HG02943 (cell line): Measurements from ENCODE around the gene GPAM.
"Not testable (repeated sequence)": the region's sequence is repeated elsewhere in the genome, so short reads cannot be mapped to it uniquely, and the experiment has no call there.

Source experiments
- ATAC-seq: cut with Tn5 transposase; IDR thresholded peaks from one replicate; pipeline ENCODE4 v1.9.1; 2021; ENCODE audit warnings: mild to moderate bottlenecking, low read depth, moderate library complexity; ENCODE audit not compliant: unreplicated experiment

Gene GPAM

DNA sequence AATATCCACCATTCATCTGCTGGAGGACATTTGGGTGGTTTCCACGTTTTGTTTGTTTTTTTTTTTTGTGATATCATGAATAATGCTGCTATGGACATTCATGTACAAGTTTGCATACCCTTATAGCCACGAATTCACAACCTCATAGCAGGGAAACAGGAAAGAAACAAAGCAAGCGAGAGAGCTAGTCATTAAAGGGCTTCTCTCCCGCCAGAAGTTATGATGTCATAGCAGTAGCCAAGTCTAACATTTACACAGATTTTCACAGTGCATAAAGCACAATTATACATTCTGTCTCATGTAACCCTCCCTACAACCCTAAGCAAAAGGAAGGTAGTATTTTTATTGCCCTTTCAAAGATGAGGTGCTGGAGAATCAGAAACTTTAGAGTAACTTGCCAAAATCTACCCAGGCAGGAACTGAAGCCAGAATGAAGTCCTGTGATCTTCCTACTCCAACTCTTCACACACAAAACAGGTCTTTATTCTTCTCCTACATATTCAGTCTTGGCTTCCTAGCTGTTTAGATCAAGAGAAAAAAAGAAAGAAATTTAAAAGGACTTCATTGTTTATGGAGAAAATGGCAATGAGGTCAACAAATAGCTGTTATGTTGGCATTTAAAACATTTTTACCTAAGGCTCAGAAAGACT, 33.9 kb upstream of the GPAM start:
- ATAC-seq = no peak

DNA sequence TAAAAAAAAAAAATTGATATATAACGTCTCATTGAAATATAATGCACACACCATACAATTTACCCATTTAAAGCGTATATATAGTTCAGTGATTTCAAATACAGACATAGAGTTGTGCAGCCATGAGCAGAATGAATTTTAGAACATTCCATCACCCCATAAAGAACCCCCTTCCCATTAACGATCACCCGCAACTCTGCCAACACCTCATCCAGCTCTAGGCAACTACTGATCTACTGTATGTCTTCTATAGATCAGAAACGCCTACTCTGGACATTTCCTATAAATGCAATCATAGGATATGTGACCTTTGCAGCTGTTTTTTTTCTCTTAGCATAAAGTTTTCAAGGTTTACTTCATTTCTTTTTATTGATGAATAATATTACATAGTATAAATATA, 33.4 kb upstream of the GPAM start:
- ATAC-seq = no peak

DNA sequence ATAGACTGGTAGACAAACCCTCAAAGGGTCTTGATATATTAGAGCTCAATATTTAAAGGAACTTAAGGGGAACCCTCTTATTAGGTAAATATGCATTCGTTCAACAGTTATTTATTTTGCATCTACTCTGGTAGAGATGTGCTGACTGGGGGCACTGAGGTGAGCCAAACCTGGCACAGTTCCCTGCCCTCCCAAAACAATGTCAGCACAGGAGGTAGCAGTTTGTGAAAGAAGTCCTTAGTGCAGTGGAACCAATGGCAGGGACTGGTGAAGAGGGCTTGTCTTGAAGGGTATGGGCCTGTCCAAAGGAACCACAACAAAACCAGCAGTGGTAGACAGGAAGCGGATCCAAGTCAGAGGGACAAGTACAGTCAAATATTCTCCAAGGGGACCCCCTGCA, 32.6 kb upstream of the GPAM start:
- no peak for ATAC-seq

DNA sequence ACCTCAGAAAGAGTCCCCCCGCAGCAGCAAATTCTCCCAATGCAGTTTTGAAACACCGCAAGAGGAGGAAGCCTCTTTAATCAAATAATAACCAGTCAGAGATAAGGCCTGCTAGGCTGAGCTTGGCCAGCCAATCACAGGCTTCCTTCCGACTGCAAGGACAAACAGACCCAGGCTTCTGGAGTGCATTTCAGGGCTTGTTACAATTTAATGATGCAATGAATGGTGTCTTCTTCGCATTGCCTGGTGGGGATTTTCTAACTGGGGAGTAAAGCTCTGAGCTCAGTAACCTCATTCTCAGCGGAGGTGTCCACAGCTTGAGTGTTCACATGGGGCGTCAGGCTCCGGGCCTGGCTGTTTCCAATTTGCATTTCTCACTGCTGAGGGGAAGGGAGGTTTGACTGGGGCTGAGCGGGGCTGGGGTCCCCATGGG, 31.8 kb upstream of the GPAM start:
- ATAC-seq = no peak

DNA sequence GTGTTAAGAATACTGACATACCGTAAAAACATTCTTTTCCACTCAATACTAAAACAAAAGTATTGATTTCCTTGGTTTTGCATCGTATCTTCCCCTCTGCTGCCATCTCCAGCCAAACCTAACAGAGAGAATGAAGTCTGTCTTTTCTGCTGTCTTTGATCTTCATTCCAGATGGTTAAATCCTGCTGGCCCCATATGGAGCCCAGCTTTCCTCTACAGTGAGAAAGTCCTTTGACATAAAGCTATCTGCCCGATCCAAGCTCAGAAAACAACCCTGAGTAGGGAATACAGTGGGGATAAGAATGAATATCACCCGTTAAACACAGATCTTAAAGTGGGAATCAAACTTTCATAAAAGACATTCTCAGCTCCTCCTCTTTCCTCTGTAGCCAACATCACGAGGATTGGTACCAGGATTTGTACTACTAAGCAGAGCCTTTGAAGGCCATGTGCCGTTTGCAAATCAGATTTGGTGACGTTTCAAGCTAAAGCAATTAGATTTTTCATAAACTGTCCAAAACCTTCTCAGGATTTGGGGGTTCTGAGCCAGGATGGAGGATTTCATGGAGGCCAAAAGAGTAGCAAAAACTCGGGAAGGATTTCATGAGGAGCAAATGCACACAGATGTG, 30.8 kb upstream of the GPAM start:
- ATAC-seq = no peak

DNA sequence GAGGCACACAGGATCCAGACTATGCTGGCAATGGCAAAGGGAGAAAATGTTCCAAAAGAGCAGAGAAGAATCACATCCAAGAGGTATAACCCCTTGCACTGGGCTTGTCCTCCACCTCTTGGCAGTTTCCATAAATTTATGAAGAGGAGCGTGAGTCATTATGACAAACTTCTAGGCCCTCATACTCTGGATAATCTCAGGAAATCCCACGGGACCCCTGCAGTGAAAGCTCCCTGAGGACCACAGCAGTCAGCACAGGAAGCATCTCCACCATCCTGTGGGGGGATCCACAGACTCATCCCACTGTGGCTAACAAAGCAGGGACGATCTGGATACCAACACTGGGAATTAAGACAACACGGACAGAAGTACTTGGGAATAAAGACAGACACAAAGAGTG, 30.3 kb upstream of the GPAM start:
- no peak for ATAC-seq

DNA sequence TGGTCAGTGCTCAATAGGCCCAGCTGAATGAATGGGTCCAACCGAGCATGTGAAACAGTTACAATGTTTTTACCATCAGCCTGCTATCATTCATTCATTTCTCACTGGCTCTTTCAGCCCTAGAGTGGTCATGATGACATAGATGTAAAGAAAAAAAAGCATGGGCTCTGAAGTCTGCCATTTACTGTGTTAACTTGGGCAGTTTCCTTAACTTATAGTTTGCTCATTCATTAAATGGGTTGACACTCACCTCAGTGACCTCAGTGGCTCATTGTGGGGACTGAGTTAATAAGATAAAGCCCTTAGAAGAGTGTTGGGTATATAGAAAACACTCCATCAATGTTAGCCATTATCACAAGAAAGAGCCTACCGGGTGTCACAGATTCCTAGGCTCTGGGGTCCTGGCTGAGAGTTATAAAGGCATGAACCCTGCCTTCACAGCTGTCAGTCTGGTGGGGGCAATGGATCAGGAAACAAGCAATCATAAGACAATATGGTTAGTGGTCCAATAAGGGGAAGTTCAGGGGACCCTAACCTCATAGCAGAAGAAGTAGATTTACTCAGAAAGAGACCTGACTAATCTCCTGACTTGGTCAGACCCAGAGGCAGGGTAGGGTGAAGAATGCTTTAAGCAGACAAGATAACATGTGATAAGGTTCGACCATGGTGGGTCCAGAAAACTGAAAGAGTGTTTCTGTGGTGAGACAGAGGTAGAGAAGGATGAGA, 29.7 kb upstream of the GPAM start:
- no peak for ATAC-seq

DNA sequence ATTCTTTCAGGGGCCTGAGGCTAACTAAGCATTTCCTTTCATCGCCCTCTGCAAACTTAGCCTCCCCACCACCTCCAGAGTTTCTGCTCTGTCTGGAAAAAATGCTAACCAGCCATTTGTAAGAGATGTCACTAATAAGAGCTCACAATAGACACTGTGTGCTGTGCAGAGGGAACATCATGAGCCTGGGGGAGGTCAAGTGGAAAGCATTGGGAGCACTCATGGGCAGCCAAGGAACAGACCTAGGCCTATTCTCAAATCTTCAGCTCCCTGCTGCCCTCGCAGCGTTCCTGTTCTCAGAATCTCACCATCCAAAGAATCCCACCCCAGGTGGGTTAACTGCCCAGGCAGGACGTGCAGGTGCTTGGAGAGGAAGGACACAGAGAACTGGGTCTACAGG, 27.1 kb upstream of the GPAM start:
- no peak for ATAC-seq

DNA sequence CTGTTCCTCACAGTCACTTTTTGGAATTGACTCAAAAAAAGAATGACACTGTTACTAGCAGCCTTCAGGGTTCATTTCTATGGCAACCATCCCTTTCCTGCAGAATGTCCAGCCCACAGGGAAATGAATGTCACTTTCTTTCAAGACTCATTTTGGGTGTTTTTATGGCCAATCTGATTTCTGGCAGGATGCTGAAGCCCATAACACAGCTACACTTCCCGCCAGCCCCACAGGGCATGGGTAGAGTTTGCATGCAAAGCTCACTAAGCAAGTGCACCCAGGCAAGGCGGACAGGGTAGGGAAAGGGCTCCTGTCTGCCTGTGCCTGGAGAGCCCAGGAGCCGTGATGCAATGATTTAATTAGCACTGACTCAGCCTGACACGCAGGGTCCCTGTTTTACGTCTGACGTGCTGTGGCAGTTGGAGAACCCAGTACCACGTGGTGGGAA, 26.1 kb upstream of the GPAM start:
- ATAC-seq = no peak

DNA sequence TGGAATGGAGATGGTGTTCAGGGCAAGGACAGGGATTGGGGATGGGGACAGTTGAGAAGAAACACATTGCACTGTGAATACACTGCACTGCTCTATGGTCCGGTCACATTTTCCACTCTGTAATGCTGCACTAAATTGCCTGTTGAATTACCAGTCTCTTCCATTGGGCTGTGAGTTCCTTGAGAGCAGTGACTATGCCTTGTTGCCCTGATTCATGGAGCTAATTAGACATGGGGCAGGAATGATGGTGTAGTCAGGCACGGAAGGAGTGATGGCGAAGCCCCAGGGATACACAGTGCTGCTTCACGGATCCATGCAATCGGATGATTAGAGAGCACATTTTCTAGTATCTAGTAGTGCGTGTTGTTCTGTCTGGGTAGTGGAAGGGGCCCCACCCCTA, 25.4 kb upstream of the GPAM start:
- ATAC-seq = no peak

DNA sequence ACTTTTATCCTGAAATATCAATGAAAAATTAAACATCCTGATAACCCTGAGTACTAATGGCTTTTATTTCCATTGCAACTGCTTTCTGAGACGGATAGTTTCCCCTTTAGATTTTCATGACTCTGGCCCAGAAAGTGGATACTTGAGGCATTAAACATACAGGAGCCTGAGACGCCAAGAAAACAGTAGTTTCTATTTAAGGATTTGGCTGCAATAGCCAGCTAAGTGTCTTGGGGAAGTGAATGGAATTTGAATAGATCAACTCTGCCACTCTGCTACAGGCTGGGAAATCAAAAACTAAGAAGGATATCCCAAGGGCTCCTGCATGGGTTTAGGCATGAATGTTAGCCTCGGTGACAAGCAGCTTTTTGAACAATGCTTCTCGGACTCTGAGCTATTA, 24.7 kb upstream of the GPAM start:
- no peak for ATAC-seq

DNA sequence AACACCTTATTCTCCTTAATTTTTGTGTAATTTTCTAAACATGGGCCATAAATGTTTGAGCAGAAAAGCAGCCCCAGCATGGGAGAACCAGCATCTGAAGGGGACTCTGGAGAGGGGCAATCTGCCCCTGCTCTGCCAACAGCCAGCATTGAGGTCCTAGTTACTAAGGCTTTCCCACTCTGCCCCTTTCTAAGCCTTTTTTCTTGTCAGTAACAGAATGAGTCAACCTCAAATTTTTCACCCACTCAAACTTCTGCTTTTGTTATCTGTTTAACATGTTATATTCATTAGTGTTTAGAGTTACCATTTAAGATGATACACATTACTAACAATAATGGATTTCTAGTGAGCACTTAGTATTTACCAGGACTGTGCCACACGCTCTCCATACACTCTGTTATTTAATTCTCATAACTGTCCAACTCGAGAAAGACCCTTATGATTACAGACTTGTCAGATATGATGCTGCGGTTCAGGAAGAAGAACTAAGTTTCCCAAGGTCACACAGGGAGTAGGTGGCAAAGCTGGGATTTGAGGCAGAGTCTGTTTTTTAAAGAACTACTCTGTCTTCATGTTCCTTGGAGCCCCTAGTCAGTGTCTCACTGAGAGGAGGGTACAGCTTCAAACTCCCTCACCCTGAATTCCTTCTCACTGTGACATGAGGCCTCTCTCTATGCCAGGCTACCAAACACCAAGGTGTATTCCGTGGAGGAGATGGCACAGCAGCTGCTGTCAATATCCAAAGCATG, 19.9 kb upstream of the GPAM start:
- peak; percentile 71 for ATAC-seq

DNA sequence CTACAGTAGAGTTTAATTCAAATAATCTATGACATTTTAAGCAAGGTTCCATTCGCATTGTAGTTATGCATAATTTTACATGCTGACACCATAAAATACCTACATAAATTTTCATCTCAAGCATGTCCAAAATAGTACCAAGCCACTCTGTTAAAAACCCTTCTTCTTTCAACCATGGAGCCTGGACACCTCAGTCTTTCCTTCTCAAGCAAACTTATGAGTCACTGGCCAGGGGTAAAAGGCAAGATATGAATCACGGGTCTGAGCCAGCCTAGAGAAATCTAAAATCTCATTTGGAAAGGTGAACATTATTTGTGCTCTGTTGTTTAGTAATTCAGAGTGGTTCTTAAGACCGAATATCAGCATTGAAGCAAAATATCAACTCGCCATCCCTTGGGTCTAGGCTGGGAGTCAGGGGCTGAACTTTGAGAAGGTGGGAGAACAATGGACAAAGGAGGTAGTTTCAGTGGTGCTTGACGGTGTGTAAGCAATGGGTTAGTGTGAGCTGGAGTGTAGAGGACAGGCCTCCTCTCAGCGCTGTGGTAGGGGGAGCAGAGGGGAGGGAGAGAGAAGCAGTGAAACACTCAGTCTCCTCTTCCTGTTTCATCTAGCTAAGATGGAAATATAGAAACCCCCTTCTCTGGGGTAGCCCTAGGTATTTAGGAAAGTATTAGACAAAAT, 19.1 kb upstream of the GPAM start:
- peak; percentile 65 for ATAC-seq

DNA sequence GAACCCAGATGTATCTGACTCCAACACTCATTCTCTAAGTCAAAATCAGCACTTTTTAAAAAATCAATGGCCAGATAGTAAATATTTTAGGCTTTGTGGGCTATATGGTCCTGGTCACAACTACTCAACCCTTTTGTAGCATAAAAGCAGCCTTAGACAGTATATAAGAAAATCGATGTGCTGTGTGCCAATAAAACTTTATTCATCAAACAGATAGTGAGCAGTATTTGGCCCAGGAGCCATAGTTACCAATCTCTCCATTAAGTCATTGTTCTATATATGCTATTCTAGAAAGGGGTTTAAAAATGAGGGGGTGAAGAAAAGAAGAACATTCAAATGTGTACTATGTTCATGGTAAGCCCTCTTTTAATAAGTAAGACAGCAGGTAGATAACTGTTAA, 18.5 kb upstream of the GPAM start:
- no peak for ATAC-seq

DNA sequence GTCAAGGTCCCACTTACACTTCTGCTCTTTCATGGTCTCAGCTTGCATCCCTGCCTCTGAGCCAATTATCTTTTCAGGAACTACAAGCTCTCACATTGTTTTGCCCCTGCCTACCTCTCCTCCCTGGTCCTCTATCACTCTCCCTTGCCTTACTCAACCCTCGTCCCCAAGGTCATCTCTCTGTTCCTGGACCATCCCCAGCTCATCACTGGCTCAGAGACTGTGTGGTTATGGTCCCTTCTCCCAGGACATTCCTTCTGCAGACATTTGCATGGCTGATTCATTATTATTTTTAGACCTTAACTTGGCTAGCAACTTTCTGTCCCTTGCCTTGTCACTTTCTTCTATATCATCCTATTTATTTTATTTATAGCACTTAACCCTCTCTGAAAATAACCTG, 17.8 kb upstream of the GPAM start:
- ATAC-seq = no peak

DNA sequence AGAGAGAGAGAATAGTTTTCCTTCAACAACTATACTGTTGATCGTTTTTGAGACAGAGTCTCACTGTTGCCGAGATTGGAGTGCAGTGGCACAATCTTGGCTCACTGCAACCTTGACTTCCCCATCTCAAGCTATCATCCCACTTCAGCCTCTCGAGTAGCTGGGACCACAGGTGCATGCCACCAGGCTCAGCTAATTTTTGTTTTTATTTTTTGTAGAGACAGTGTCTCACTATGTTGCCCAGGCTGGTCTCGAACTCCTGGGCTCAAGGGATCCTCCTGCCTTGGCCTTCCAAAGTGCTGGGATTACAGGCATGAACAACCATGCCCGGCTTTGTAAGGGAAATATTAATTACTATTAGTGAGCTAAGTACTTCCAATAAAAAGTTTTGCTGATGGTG, 16.7 kb upstream of the GPAM start:
- not testable (repeated sequence) for ATAC-seq

DNA sequence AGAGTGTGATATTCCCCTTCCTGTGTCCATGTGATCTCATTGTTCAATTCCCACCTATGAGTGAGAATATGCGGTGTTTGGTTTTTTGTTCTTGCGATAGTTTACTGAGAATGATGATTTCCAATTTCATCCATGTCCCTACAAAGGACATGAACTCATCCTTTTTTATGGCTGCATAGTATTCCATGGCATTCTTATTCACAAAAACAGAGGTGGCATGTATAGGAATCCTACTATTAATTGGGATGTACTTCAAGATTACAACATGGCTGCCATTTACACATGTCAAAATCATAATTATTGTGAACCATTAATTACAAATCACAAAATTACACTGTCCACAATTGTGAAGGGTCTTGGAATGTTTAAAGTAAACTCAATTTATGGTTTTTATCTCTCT, 14.1 kb upstream of the GPAM start:
- ATAC-seq = not testable (repeated sequence)

DNA sequence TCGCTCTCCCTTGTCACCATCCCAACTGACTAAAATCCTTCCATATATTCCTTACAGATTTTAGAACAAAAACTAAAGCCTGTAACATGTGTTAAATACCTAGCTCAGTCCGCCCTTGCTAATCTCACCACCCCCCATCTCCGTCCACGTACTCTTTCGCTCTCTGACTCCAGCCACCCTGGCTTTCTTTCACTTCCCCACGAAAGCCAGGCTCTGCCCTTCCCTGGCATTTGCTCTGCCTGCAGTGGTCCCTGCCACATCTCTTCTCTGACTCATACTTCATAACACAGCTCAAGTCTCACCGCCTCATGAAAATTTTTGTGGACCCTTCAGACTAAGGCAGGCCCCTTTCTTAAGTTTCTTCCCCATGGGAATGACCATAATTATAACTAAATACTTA, 11.7 kb upstream of the GPAM start:
- ATAC-seq = no peak

DNA sequence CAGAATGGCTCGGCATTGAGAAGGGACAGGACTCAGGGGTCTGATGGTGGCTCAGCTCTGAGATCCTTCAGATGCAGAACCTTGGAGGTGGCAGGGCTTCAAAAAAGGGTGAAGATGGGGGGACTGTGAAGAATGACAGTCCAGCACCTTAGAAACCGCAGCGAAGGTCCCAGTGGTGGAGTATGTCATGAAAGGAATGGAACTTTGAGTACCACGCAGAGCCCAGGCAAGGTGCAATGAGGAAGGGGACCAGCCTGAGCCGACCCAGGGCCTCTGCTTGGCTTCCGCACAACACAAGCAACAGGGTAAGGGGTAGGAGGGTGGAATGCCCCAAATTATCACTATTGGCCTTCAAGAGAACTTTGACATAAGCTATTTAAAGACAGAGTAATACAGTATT, 8.2 kb upstream of the GPAM start:
- ATAC-seq = no peak

DNA sequence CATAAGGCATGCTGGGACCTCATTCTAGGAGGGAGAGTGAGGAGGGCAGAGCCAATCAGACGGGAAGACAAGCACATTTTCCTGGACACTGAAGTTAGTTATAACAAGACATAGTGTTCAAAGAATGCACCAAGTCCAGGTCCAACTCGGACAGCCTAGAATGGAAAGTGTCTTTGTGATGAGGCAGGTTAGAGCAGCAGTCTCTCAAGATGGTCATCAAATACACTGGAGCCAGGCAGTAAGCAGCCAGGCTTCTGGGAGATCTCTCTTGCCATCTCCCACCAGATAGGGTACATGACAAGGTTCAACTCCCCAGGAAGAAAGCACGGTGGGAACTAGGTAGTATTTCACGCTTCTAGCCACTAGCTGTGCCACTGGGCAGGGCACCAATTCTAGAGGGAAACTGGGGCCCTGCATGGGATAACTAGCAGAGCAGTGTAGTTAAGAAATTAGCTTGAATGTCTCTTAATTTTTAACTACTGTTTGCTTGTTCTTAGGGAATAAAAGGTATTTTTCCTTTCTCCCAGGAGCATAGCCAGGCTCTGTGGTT, 7.6 kb upstream of the GPAM start:
- no peak for ATAC-seq
